ENCODE data around the gene CRHBP. TPM values are rescaled to one million over a fixed set of nuclear protein-coding genes. Genes with fewer than 3 reads are reported as not detected.

Gene CRHBP
- polyA plus RNA-seq, 2 of the 4 experiments (the other 2 are of a cell fraction), result not detected

GRCh38 chr5:77006124-77006523 lies 53.3 kb downstream of the CRHBP start:
- Histone ChIP-seq H3K27ac (no peak overlapping the region), H3K4me1 (no peaks in the 10 kb centered on the region), H3K4me2 (no peak overlapping the region), H3K4me3 (no peak overlapping the region), H3K9me3 (no peaks in the 10 kb centered on the region)
- ATAC-seq (no peak), DNase-seq (ENCODE audit: low read depth in 1 of 2, low spot score in 1 of 2) (no peak), FAIRE-seq (no peak)
- CTCF ChIA-PET, result interaction anchor here (2.5 kb wide), 1 partner anchor 10 kb away, joined by 17 read pairs; no protein-coding TSS in a partner anchor
- TF ChIP-seq RARB (CRISPR knock-in tag; IDR thresholded peaks at IDR 0.05), result no peak
- no peak for TF ChIP-seq HES2 (IDR thresholded peaks at IDR 0.05)
- no peak for TF ChIP-seq NR3C1 (IDR thresholded peaks at IDR 0.05)
- no peak for TF ChIP-seq FOXS1 (CRISPR knock-in tag; IDR thresholded peaks at IDR 0.05)
- TF ChIP-seq SREBF2 (IDR thresholded peaks at IDR 0.05), result no peak
- TF ChIP-seq RCOR1 (IDR thresholded peaks at IDR 0.05; ENCODE audit: low read depth, low read length), result no peak
- TF ChIP-seq FOSB (CRISPR knock-in tag; IDR thresholded peaks at IDR 0.05), result no peak
- TF ChIP-seq PHF8 (IDR thresholded peaks at IDR 0.05; ENCODE audit: borderline replicate concordance, low read depth), result no peak
- no peak for TF ChIP-seq GATA3 (IDR thresholded peaks at IDR 0.05; ENCODE audit: borderline replicate concordance)
- POLR2A ChIA-PET, result no interaction called here
- WGBS (ENCODE audit: missing lambda C conversion rate), result 37% methylated on average over 2 of the region's 2 CpGs

GRCh38 chr5:77008413-77008812 lies 55.6 kb downstream of the CRHBP start:
- 20% methylated on average over 3 of the region's 3 CpGs for WGBS (ENCODE audit: missing lambda C conversion rate)
- Histone ChIP-seq H3K27ac (no peak overlapping the region), H3K4me1 (no peaks in the 10 kb centered on the region), H3K4me3 (no peak overlapping the region), H3K9me3 (no peaks in the 10 kb centered on the region), H3K4me2 (no peak overlapping the region)
- ChIA-PET POLR2A (no interaction called here), CTCF (interaction anchor here (0.5 to 2.5 kb wide), 3 partner anchors 8 to 778 kb away, joined by 3 to 17 read pairs (median 3); no protein-coding TSS in a partner anchor)
- TF ChIP-seq JUN (IDR thresholded peaks at IDR 0.05) (no peak), EHF (CRISPR knock-in tag; IDR thresholded peaks at IDR 0.05) (no peak), PHF8 (IDR thresholded peaks at IDR 0.05; ENCODE audit: borderline replicate concordance, low read depth) (no peak), EP300 (IDR thresholded peaks at IDR 0.05) (no peak), CBX2 (IDR thresholded peaks at IDR 0.05; ENCODE audit: borderline replicate concordance, low read depth) (no peak), RNF2 (IDR thresholded peaks at IDR 0.05; ENCODE audit: borderline replicate concordance, low read depth) (no peak), CEBPB (IDR thresholded peaks at IDR 0.05) (no peak), SREBF2 (IDR thresholded peaks at IDR 0.05) (no peak), HDAC2 (IDR thresholded peaks at IDR 0.05) (no peak), MAFK (IDR thresholded peaks at IDR 0.05; ENCODE audit: partially characterized antibody) (no peak)
- no peak for DNase-seq (ENCODE audit: low read depth in 1 of 2, low spot score in 1 of 2)
- no peak for FAIRE-seq
- ATAC-seq, result no peak

DNA sequence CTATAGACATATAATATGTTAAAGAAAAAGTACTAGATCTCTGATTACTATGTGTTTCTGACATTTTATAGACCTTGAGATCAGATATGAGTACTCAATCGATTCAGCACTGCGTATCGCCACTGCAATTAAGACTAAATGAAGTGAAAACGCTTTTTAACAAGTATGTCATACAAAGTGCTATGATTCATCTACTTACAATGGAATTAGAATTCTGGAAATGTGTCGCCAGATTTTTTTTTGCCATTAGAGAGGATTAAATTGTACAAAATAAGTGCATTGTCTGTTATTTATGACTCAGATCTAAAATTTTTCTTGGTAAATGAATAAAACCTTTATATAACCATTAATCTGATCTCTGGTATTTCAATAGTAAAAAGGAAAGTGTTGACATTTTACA lies 57.4 kb downstream of the CRHBP start:
- H3K27ac ChIP-seq, result no peak overlapping the region
- no peaks in the 10 kb centered on the region for H3K9me3 ChIP-seq
- ATAC-seq (no peak), FAIRE-seq (no peak), DNase-seq (ENCODE audit: low read depth in 1 of 2, low spot score in 1 of 2) (no peak)
- H3K4me1 ChIP-seq, result no peaks in the 10 kb centered on the region
- H3K4me2 ChIP-seq, result no peak overlapping the region
- 73% methylated on average over 5 of the region's 5 CpGs for WGBS (ENCODE audit: missing lambda C conversion rate)
- POLR2A ChIA-PET, result no interaction called here
- CTCF ChIA-PET, result no interaction called here
- H3K4me3 ChIP-seq, result no peak overlapping the region
- TF ChIP-seq MAZ (IDR thresholded peaks at IDR 0.05; ENCODE audit: borderline replicate concordance, low read depth, low read length) (no peak), HOXB13 (CRISPR knock-in tag; IDR thresholded peaks at IDR 0.05; ENCODE audit: low read depth) (no peak), ELK1 (IDR thresholded peaks at IDR 0.05; ENCODE audit: low read depth, low read length) (no peak), RARB (CRISPR knock-in tag; IDR thresholded peaks at IDR 0.05) (no peak), EP300 (IDR thresholded peaks at IDR 0.05) (no peak), MAFK (IDR thresholded peaks at IDR 0.05; ENCODE audit: partially characterized antibody) (no peak), POLR2A (IDR thresholded peaks at IDR 0.05; ENCODE audit: low read length) (no peak), CHD2 (IDR thresholded peaks at IDR 0.05; ENCODE audit: low read length, partially characterized antibody) (no peak), POLR2AphosphoS2 (conservative IDR thresholded peaks at IDR 0.05; ENCODE audit: low read length) (no peak), KDM1A (IDR thresholded peaks at IDR 0.05; ENCODE audit: low read depth) (no peak), MYC (IDR thresholded peaks at IDR 0.05; ENCODE audit: borderline replicate concordance, low read length) (no peak)
- TF ChIP-seq, protein P1, sequence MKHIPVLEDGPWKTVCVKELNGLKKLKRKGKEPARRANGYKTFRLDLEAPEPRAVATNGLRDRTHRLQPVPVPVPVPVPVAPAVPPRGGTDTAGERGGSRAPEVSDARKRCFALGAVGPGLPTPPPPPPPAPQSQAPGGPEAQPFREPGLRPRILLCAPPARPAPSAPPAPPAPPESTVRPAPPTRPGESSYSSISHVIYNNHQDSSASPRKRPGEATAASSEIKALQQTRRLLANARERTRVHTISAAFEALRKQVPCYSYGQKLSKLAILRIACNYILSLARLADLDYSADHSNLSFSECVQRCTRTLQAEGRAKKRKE (CRISPR knock-in tag; IDR thresholded peaks at IDR 0.05; ENCODE audit: low read depth), result no peak
- TF ChIP-seq, protein P2, sequence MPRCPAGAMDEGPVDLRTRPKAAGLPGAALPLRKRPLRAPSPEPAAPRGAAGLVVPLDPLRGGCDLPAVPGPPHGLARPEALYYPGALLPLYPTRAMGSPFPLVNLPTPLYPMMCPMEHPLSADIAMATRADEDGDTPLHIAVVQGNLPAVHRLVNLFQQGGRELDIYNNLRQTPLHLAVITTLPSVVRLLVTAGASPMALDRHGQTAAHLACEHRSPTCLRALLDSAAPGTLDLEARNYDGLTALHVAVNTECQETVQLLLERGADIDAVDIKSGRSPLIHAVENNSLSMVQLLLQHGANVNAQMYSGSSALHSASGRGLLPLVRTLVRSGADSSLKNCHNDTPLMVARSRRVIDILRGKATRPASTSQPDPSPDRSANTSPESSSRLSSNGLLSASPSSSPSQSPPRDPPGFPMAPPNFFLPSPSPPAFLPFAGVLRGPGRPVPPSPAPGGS (IDR thresholded peaks at IDR 0.05), result no peak
- TF ChIP-seq, protein P3, sequence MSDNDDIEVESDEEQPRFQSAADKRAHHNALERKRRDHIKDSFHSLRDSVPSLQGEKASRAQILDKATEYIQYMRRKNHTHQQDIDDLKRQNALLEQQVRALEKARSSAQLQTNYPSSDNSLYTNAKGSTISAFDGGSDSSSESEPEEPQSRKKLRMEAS (IDR thresholded peaks at IDR 0.05), result no peak
- TF ChIP-seq, protein P4, sequence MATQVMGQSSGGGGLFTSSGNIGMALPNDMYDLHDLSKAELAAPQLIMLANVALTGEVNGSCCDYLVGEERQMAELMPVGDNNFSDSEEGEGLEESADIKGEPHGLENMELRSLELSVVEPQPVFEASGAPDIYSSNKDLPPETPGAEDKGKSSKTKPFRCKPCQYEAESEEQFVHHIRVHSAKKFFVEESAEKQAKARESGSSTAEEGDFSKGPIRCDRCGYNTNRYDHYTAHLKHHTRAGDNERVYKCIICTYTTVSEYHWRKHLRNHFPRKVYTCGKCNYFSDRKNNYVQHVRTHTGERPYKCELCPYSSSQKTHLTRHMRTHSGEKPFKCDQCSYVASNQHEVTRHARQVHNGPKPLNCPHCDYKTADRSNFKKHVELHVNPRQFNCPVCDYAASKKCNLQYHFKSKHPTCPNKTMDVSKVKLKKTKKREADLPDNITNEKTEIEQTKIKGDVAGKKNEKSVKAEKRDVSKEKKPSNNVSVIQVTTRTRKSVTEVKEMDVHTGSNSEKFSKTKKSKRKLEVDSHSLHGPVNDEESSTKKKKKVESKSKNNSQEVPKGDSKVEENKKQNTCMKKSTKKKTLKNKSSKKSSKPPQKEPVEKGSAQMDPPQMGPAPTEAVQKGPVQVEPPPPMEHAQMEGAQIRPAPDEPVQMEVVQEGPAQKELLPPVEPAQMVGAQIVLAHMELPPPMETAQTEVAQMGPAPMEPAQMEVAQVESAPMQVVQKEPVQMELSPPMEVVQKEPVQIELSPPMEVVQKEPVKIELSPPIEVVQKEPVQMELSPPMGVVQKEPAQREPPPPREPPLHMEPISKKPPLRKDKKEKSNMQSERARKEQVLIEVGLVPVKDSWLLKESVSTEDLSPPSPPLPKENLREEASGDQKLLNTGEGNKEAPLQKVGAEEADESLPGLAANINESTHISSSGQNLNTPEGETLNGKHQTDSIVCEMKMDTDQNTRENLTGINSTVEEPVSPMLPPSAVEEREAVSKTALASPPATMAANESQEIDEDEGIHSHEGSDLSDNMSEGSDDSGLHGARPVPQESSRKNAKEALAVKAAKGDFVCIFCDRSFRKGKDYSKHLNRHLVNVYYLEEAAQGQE (IDR thresholded peaks at IDR 0.05), result no peak
